HG02588 (cell line): ENCODE results near the gene WDR49.
"Not testable (repeated sequence)": the region's sequence is repeated elsewhere in the genome, so short reads cannot be mapped to it uniquely, and the experiment has no call there.

Experiments
- ATAC-seq: cut with Tn5 transposase; IDR thresholded peaks from one replicate; pipeline ENCODE4 v1.9.1; 2021; ENCODE audit warnings: mild to moderate bottlenecking, moderate library complexity; ENCODE audit not compliant: unreplicated experiment

Gene WDR49

GRCh38 chr3:167615030-167615429 lies 38.7 kb downstream of the WDR49 start:
- no peak for ATAC-seq

GRCh38 chr3:167614196-167614595 lies 39.5 kb downstream of the WDR49 start:
- not testable (repeated sequence) for ATAC-seq

- no peak for ATAC-seq
These were observed 42.0 kb downstream of the WDR49 start for GRCh38 chr3:167611718-167612117.

GRCh38 chr3:167609156-167609555 lies 44.6 kb downstream of the WDR49 start:
- no peak for ATAC-seq

GRCh38 chr3:167606836-167607235 lies 46.9 kb downstream of the WDR49 start:
- ATAC-seq = no peak

GRCh38 chr3:167605871-167606270 lies 47.9 kb downstream of the WDR49 start:
- ATAC-seq = no peak

- no peak for ATAC-seq
These were observed 51.7 kb downstream of the WDR49 start for GRCh38 chr3:167602041-167602440.

- no peak for ATAC-seq
These were observed 66.1 kb downstream of the WDR49 start for GRCh38 chr3:167587651-167588050.

GRCh38 chr3:167575000-167575600 lies 78.6 kb downstream of the WDR49 start:
- ATAC-seq = no peak

GRCh38 chr3:167572991-167573390 lies 80.8 kb downstream of the WDR49 start:
- ATAC-seq = no peak

- ATAC-seq = no peak
These were observed 85.1 kb downstream of the WDR49 start for GRCh38 chr3:167568634-167569033.

- no peak for ATAC-seq
These were observed 88.3 kb downstream of the WDR49 start for GRCh38 chr3:167565489-167565888.

- ATAC-seq = no peak
These were observed 89.1 kb downstream of the WDR49 start for GRCh38 chr3:167564612-167565011.

- no peak for ATAC-seq
These were observed 93.8 kb downstream of the WDR49 start for GRCh38 chr3:167559924-167560323.

GRCh38 chr3:167554898-167555297 lies 98.8 kb downstream of the WDR49 start:
- ATAC-seq = no peak

- no peak for ATAC-seq
These were observed 115.7 kb downstream of the WDR49 start for GRCh38 chr3:167538081-167538480.

GRCh38 chr3:167521006-167521355 lies 132.8 kb downstream of the WDR49 start:
- no peak for ATAC-seq

- ATAC-seq = no peak
These were observed 133.3 kb downstream of the WDR49 start for GRCh38 chr3:167520266-167521005.

GRCh38 chr3:167507954-167508353 lies 145.8 kb downstream of the WDR49 start:
- ATAC-seq = no peak

GRCh38 chr3:167502401-167502800 lies 151.3 kb downstream of the WDR49 start:
- ATAC-seq = no peak

GRCh38 chr3:167501941-167502340 lies 151.8 kb downstream of the WDR49 start:
- no peak for ATAC-seq

GRCh38 chr3:167497903-167498302 lies 155.8 kb downstream of the WDR49 start:
- ATAC-seq = no peak

GRCh38 chr3:167493244-167493643 lies 160.5 kb downstream of the WDR49 start:
- no peak for ATAC-seq
